ENCODE measurements around the gene HNRNPUL1.

The HNRNPUL1 gene

DNA sequence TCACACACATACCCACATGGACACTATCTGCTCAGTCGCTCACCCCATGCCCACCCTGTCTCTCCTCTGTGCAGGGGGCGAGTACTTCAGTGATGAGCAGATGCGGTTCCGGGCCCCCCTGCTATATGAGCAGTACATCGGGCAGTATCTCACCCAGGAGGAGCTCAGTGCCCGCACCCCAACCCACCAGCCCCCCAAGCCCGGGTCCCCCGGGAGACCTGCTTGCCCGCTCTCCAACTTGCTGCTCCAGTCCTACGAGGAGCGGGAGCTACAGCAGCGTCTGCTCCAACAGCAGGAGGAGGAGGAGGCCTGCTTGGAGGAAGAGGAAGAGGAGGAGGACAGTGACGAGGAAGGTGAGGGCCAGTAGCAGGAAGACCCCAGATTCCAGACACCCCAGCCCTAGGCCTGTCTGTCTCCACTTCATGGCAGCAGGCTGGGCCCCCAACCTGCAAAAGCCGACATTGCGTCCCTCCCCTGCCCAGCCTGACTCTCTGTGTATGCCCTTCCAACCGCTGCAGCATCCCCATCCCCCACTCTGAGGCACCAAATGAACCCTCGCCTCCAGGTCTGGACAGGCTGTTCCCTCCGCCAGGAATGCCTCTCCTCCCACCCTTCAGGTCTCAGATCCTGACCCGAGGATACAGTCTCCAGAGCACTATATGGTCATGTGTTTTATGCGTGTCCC is 55.5 kb downstream of the HNRNPUL1 start:
- TF ChIP-seq CEBPB (IDR thresholded peaks at IDR 0.05) = no peak
- TF ChIP-seq TEAD4 (IDR thresholded peaks at IDR 0.05) = no peak
- no peak for TF ChIP-seq EGR1 (IDR thresholded peaks at IDR 0.05)
- TF ChIP-seq TCF12 (IDR thresholded peaks at IDR 0.05; ENCODE audit: low read depth) = no peak
- no peak for TF ChIP-seq EP300 (IDR thresholded peaks at IDR 0.05; ENCODE audit: borderline replicate concordance)

DNA sequence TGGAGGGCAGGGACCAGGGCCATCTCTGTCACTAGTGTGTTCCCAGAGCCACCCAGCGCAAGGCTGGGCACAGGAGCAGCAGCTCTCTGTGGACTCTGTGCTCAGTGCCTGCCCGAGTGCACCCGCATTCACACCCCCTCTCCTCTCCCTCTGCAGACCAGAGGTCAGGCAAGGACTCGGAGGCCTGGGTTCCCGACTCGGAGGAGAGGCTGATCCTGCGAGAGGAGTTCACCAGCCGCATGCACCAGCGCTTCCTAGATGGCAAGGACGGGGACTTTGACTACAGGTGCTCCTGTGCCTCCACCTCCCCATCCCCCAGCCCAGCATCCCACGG is 56.0 kb downstream of the HNRNPUL1 start:
- no peak for TF ChIP-seq FOXM1 (IDR thresholded peaks at IDR 0.05; ENCODE audit: borderline replicate concordance, low read depth)
- TF ChIP-seq, protein P1, sequence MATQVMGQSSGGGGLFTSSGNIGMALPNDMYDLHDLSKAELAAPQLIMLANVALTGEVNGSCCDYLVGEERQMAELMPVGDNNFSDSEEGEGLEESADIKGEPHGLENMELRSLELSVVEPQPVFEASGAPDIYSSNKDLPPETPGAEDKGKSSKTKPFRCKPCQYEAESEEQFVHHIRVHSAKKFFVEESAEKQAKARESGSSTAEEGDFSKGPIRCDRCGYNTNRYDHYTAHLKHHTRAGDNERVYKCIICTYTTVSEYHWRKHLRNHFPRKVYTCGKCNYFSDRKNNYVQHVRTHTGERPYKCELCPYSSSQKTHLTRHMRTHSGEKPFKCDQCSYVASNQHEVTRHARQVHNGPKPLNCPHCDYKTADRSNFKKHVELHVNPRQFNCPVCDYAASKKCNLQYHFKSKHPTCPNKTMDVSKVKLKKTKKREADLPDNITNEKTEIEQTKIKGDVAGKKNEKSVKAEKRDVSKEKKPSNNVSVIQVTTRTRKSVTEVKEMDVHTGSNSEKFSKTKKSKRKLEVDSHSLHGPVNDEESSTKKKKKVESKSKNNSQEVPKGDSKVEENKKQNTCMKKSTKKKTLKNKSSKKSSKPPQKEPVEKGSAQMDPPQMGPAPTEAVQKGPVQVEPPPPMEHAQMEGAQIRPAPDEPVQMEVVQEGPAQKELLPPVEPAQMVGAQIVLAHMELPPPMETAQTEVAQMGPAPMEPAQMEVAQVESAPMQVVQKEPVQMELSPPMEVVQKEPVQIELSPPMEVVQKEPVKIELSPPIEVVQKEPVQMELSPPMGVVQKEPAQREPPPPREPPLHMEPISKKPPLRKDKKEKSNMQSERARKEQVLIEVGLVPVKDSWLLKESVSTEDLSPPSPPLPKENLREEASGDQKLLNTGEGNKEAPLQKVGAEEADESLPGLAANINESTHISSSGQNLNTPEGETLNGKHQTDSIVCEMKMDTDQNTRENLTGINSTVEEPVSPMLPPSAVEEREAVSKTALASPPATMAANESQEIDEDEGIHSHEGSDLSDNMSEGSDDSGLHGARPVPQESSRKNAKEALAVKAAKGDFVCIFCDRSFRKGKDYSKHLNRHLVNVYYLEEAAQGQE (IDR thresholded peaks at IDR 0.05; ENCODE audit: low read depth) = no peak
- TF ChIP-seq, protein P2, sequence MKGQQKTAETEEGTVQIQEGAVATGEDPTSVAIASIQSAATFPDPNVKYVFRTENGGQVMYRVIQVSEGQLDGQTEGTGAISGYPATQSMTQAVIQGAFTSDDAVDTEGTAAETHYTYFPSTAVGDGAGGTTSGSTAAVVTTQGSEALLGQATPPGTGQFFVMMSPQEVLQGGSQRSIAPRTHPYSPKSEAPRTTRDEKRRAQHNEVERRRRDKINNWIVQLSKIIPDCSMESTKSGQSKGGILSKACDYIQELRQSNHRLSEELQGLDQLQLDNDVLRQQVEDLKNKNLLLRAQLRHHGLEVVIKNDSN (IDR thresholded peaks at IDR 0.05) = no peak
- TF ChIP-seq EGR1 (IDR thresholded peaks at IDR 0.05) = no peak
- TF ChIP-seq YY1 (IDR thresholded peaks at IDR 0.05; ENCODE audit: low read depth) = no peak
- TF ChIP-seq TCF12 (IDR thresholded peaks at IDR 0.05; ENCODE audit: low read depth) = no peak
- no peak for TF ChIP-seq CREB1 (IDR thresholded peaks at IDR 0.05; ENCODE audit: low read depth)
- TF ChIP-seq, protein P3, sequence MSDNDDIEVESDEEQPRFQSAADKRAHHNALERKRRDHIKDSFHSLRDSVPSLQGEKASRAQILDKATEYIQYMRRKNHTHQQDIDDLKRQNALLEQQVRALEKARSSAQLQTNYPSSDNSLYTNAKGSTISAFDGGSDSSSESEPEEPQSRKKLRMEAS (IDR thresholded peaks at IDR 0.05) = no peak
- TF ChIP-seq EP300 (IDR thresholded peaks at IDR 0.05; ENCODE audit: borderline replicate concordance) = no peak
- TF ChIP-seq CEBPB (IDR thresholded peaks at IDR 0.05) = no peak
- no peak for TF ChIP-seq NFIC (IDR thresholded peaks at IDR 0.05)
- no peak for TF ChIP-seq TEAD4 (IDR thresholded peaks at IDR 0.05)
- TF ChIP-seq RAD21 (IDR thresholded peaks at IDR 0.05; ENCODE audit: low read depth) = no peak
- TF ChIP-seq TAF1 (IDR thresholded peaks at IDR 0.05; ENCODE audit: low read depth) = no peak
- no peak for TF ChIP-seq ZBTB7A (IDR thresholded peaks at IDR 0.05; ENCODE audit: low read depth)

DNA sequence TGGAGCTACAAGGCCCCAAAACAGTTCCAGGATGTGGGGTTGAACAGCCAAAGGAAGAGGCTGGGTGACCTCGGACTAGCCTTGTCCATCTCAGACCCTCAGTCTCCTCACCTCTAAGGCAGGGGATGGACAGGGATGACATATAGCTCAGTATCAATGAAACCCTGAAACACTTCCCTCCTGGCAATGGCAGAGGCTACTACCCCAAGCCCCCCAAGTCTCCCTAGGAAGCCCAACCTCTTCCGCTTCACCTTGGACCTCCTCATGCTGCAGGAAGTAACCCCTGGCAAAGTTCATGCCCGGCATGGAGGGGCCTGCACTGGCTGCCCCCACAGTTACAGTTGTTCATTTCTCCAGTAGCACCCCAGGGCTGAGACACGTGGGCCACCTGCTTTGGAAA is 56.4 kb downstream of the HNRNPUL1 start:
- no peak for TF ChIP-seq TCF12 (IDR thresholded peaks at IDR 0.05; ENCODE audit: low read depth)
- TF ChIP-seq ZBTB7A (IDR thresholded peaks at IDR 0.05; ENCODE audit: low read depth) = no peak
- TF ChIP-seq RAD21 (IDR thresholded peaks at IDR 0.05; ENCODE audit: low read depth) = no peak
- TF ChIP-seq, protein P3 (IDR thresholded peaks at IDR 0.05) = no peak
- TF ChIP-seq, protein P2 (IDR thresholded peaks at IDR 0.05) = no peak
- no peak for TF ChIP-seq CEBPB (IDR thresholded peaks at IDR 0.05)
- TF ChIP-seq CREB1 (IDR thresholded peaks at IDR 0.05; ENCODE audit: low read depth) = no peak
- no peak for TF ChIP-seq TAF1 (IDR thresholded peaks at IDR 0.05; ENCODE audit: low read depth)
- TF ChIP-seq, protein P1 (IDR thresholded peaks at IDR 0.05; ENCODE audit: low read depth) = no peak
- TF ChIP-seq FOXM1 (IDR thresholded peaks at IDR 0.05; ENCODE audit: borderline replicate concordance, low read depth) = no peak
- no peak for TF ChIP-seq EGR1 (IDR thresholded peaks at IDR 0.05)
- TF ChIP-seq TEAD4 (IDR thresholded peaks at IDR 0.05) = no peak
- TF ChIP-seq NFIC (IDR thresholded peaks at IDR 0.05) = no peak
- TF ChIP-seq EP300 (IDR thresholded peaks at IDR 0.05; ENCODE audit: borderline replicate concordance) = no peak

DNA sequence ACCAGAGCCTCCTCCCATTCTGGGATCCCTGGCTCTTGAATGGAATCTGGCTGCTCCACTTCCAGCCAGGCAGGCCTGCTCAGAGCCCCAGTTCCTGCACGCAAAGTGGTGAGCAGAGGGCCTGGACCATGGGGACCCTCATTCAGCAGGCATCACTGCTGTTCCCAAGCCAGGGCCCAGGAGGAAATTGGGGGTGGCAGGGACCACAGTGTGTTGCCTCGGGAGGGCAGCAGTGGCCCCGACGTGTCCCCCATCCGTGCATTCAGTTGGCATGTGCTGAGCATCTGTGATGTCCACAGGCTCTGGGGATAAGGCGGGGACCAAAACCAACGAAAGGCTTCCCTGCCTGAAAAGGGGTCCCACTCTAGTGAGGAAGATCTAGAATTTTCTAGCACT is 57.0 kb downstream of the HNRNPUL1 start:
- no peak for TF ChIP-seq NFIC (IDR thresholded peaks at IDR 0.05)
- TF ChIP-seq CEBPB (IDR thresholded peaks at IDR 0.05) = no peak
- no peak for TF ChIP-seq TCF12 (IDR thresholded peaks at IDR 0.05; ENCODE audit: low read depth)
- TF ChIP-seq, protein P2 (IDR thresholded peaks at IDR 0.05) = no peak
- TF ChIP-seq TAF1 (IDR thresholded peaks at IDR 0.05; ENCODE audit: low read depth) = no peak
- TF ChIP-seq TEAD4 (IDR thresholded peaks at IDR 0.05) = no peak
- no peak for TF ChIP-seq FOXM1 (IDR thresholded peaks at IDR 0.05; ENCODE audit: borderline replicate concordance, low read depth)
- TF ChIP-seq EGR1 (IDR thresholded peaks at IDR 0.05) = no peak
- TF ChIP-seq, protein P1 (IDR thresholded peaks at IDR 0.05; ENCODE audit: low read depth) = no peak
